GM21447 (cell line): ENCODE data around the gene PRRT3.
A peak's percentile ranks its signal among the peaks of the same experiment; 100 is the strongest.

ENCODE experiments used
- ATAC-seq: cut with Tn5 transposase; IDR thresholded peaks from one replicate; pipeline ENCODE4 v1.9.1; 2021; ENCODE audit not compliant: unreplicated experiment

PRRT3 gene

GRCh38 chr3:9951962-9952805 lies at the start of gene PRRT3:
PRRT3 (minus strand) TSS chr3:9952408; CDS start chr3:9950115, 2,293 bp downstream.
- ATAC-seq = peak; percentile 69

- ATAC-seq = no peak
Measured at GRCh38 chr3:10000686-10001085, 48.5 kb upstream of the PRRT3 start.

GRCh38 chr3:9994086-9994844 lies 42.1 kb upstream of the PRRT3 start:
- ATAC-seq = no peak

GRCh38 chr3:9986230-9986725 lies 34.1 kb upstream of the PRRT3 start:
- peak; percentile 18 for ATAC-seq

GRCh38 chr3:9980251-9980650 lies 28.0 kb upstream of the PRRT3 start:
- ATAC-seq = no peak

GRCh38 chr3:9978710-9979305 lies 26.6 kb upstream of the PRRT3 start:
- ATAC-seq = no peak

GRCh38 chr3:9976721-9977709 lies 24.8 kb upstream of the PRRT3 start:
- ATAC-seq = no peak

GRCh38 chr3:9970020-9970652 lies 17.9 kb upstream of the PRRT3 start:
- no peak for ATAC-seq

- ATAC-seq = no peak
Measured at GRCh38 chr3:9969632-9970019, 17.4 kb upstream of the PRRT3 start.

- no peak for ATAC-seq
Measured at GRCh38 chr3:9966841-9967240, 14.6 kb upstream of the PRRT3 start.

- ATAC-seq = no peak
Measured at GRCh38 chr3:9965200-9965875, 13.1 kb upstream of the PRRT3 start.

- ATAC-seq = no peak
Measured at GRCh38 chr3:9957214-9957613, 5.0 kb upstream of the PRRT3 start.

- no peak for ATAC-seq
Measured at GRCh38 chr3:9955611-9956352, 3.6 kb upstream of the PRRT3 start.

- ATAC-seq = no peak
Measured at GRCh38 chr3:9955067-9955502, 2.9 kb upstream of the PRRT3 start.

GRCh38 chr3:9951598-9951961 lies 628 bp downstream of the PRRT3 start:
- peak; percentile 24 for ATAC-seq

- ATAC-seq = peak; percentile 54
Measured at GRCh38 chr3:9951126-9951525, 1.1 kb downstream of the PRRT3 start.

- no peak for ATAC-seq
Measured at GRCh38 chr3:9949626-9950025, 2.6 kb downstream of the PRRT3 start.

GRCh38 chr3:9949115-9949514 lies 3.1 kb downstream of the PRRT3 start:
- ATAC-seq = no peak

- no peak for ATAC-seq
Measured at GRCh38 chr3:9948586-9948985, 3.6 kb downstream of the PRRT3 start.
